Hepatocyte (in vitro differentiated cells): ENCODE measurements around the gene CFHR5. TPM values are rescaled to one million over a fixed set of nuclear protein-coding genes. Genes with fewer than 3 reads are reported as not detected.
"Not testable (repeated sequence)": the region's sequence is repeated elsewhere in the genome, so short reads cannot be mapped to it uniquely, and the experiment has no call there.

Experiments
- DNase-seq: peaks from one replicate; pipeline ENCODE4 v3.0.0-alpha.2; 2016; ENCODE audit warnings: low spot score
- H2AFZ ChIP-seq: fragments of 200-600 bp; sonication (generic); 2 replicates; pipeline ENCODE4 v1.6.0; 2016; ENCODE audit warnings: antibody characterized with exemption, mild to moderate bottlenecking
- H3K27ac ChIP-seq: fragments of 200-600 bp; sonication (generic); 2 replicates; pipeline ENCODE4 v1.5.1; 2016; ENCODE audit warnings: mild to moderate bottlenecking
- H3K27me3 ChIP-seq: fragments of 200-600 bp; sonication (generic); 2 replicates; pipeline ENCODE4 v1.6.1; 2016
- H3K36me3 ChIP-seq: fragments of 200-600 bp; sonication (generic); replicated peaks from 2 replicates; pipeline ENCODE4 v1.5.1; 2016; ENCODE audit warnings: low read depth; ENCODE audit not compliant: insufficient read depth
- H3K4me1 ChIP-seq: fragments of 200-600 bp; sonication (generic); 2 replicates; pipeline ENCODE4 v1.5.1; 2016; ENCODE audit warnings: mild to moderate bottlenecking, moderate library complexity; ENCODE audit not compliant: insufficient read depth
- H3K4me2 ChIP-seq: fragments of 200-600 bp; sonication (generic); 2 replicates; pipeline ENCODE4 v1.6.0; 2016
- H3K4me3 ChIP-seq: fragments of 200-600 bp; sonication (generic); 2 replicates; pipeline ENCODE4 v1.5.1; 2016; ENCODE audit warnings: mild to moderate bottlenecking
- H3K79me2 ChIP-seq: fragments of 200-600 bp; sonication (generic); 2 replicates; pipeline ENCODE4 v1.6.0; 2017; ENCODE audit warnings: mild to moderate bottlenecking
- H3K9me2 ChIP-seq: fragments of 200-600 bp; sonication (generic); replicated peaks from 2 replicates; pipeline ENCODE4 v1.6.0; 2017; ENCODE audit warnings: mild to moderate bottlenecking; ENCODE audit not compliant: insufficient read depth
- H3K9me3 ChIP-seq: fragments of 200-600 bp; sonication (generic); 2 replicates; pipeline ENCODE4 v1.5.1; 2016; ENCODE audit warnings: low read depth, mild to moderate bottlenecking
- H4K20me1 ChIP-seq: fragments of 200-600 bp; sonication (generic); 2 replicates; pipeline ENCODE4 v1.6.0; 2016; ENCODE audit warnings: mild to moderate bottlenecking; ENCODE audit not compliant: insufficient read depth, poor library complexity, severe bottlenecking
- CTCF ChIP-seq: fragments of 200-600 bp; sonication (generic); IDR thresholded peaks from 2 replicates; pipeline ENCODE4 v1.5.1; 2016; ENCODE audit warnings: antibody characterized with exemption, mild to moderate bottlenecking; ENCODE audit not compliant: poor library complexity
- EZH2 ChIP-seq: fragments of 200-600 bp; sonication (generic); IDR thresholded peaks from 2 replicates; pipeline ENCODE4 v1.6.1; 2016; ENCODE audit warnings: antibody characterized with exemption, mild to moderate bottlenecking, borderline replicate concordance
- EZH2phosphoT487 ChIP-seq: fragments of 200-600 bp; sonication (generic); IDR thresholded peaks from one replicate; pipeline ENCODE4 v1.6.1; 2018; ENCODE audit warnings: antibody characterized with exemption, mild to moderate bottlenecking, low read depth, moderate library complexity; ENCODE audit not compliant: unreplicated experiment, severe bottlenecking
- WGBS: methylation state at CpG from one replicate; pipeline ENCODE4 v1.1.6; 2016; ENCODE audit warnings: low lambda C conversion rate; ENCODE audit errors: missing lambda C conversion rate; 5-methylcytosine and 5-hydroxymethylcytosine counted together
- polyA plus RNA-seq: library from polyadenylated mRNA; unstranded; fragments of >200 nt; fragmentation: Nextera tagmentation; extraction: Ambion mirVana; gene quantifications from 2 replicates; pipeline ENCODE4 v1.2.1, GENCODE V29; 2016
- total RNA-seq: library from RNA; depleted of rRNA; stranded (reverse); fragments of >200 nt; gene quantifications from 2 replicates; pipeline ENCODE4 v1.2.3, GENCODE V29; 2014

Gene CFHR5
- total and polyA plus RNA-seq, 2 experiments from 2014 or later = 0.36 to 0.77 TPM

- H3K27me3 ChIP-seq, H3K79me2 ChIP-seq, H3K4me1 ChIP-seq, H3K9me2 ChIP-seq, H3K4me3 ChIP-seq, H3K36me3 ChIP-seq, H3K9me3 ChIP-seq, H4K20me1 ChIP-seq: not testable (repeated sequence)
- DNase-seq = peak; percentile 83
- H3K27ac ChIP-seq = peak overlapping the region; percentile 34
- H2AFZ ChIP-seq = peak overlapping the region; percentile 41
- peak overlapping the region; percentile 57 for H3K4me2 ChIP-seq
- WGBS = 60% methylated on average over 11 of the region's 11 CpGs
These were observed 14.7 kb downstream of the CFHR5 start for GRCh38 chr1:196991919-196992651.

GRCh38 chr1:196993916-196994315 is 16.6 kb downstream of the CFHR5 start:
- DNase-seq = no peak
- H2AFZ ChIP-seq = no peak overlapping the region
- no peaks in the 10 kb centered on the region for H3K79me2 ChIP-seq
- H3K9me3 ChIP-seq = no peaks in the 10 kb centered on the region
- H3K4me3 ChIP-seq = no peak overlapping the region
- H3K9me2 ChIP-seq = no peaks in the 10 kb centered on the region
- H3K27me3 ChIP-seq = no peaks in the 10 kb centered on the region
- no peaks in the 10 kb centered on the region for H3K4me1 ChIP-seq
- no peaks in the 10 kb centered on the region for H4K20me1 ChIP-seq
- WGBS = 94% methylated on average over 2 of the region's 2 CpGs
- TF ChIP-seq EZH2phosphoT487 = no peak
- no peak for TF ChIP-seq CTCF
- TF ChIP-seq EZH2 = no peak
- H3K36me3 ChIP-seq = no peaks in the 10 kb centered on the region
- H3K4me2 ChIP-seq = no peak overlapping the region
- no peak overlapping the region for H3K27ac ChIP-seq

GRCh38 chr1:196997423-196997822 is 20.1 kb downstream of the CFHR5 start:
- Histone ChIP-seq H3K9me3 (no peaks in the 10 kb centered on the region), H4K20me1 (no peaks in the 10 kb centered on the region), H2AFZ (no peak overlapping the region), H3K4me1 (no peaks in the 10 kb centered on the region), H3K9me2 (no peaks in the 10 kb centered on the region), H3K27me3 (no peaks in the 10 kb centered on the region), H3K4me3 (no peak overlapping the region), H3K27ac (no peak overlapping the region), H3K36me3 (no peaks in the 10 kb centered on the region), H3K79me2 (no peaks in the 10 kb centered on the region), H3K4me2 (no peak overlapping the region)
- TF ChIP-seq EZH2phosphoT487 = no peak
- no peak for TF ChIP-seq EZH2
- TF ChIP-seq CTCF = no peak
- 53% methylated on average over 1 of the region's 1 CpG for WGBS
- DNase-seq = peak; percentile 7

- WGBS = 91% methylated on average over 2 of the region's 2 CpGs
- DNase-seq = no peak
- Histone ChIP-seq H3K27me3 (no peaks in the 10 kb centered on the region), H3K36me3 (no peaks in the 10 kb centered on the region), H3K79me2 (no peaks in the 10 kb centered on the region), H3K4me1 (no peaks in the 10 kb centered on the region), H3K4me2 (no peak overlapping the region), H2AFZ (no peak overlapping the region), H4K20me1 (no peaks in the 10 kb centered on the region), H3K4me3 (no peak overlapping the region), H3K9me3 (no peaks in the 10 kb centered on the region), H3K9me2 (no peaks in the 10 kb centered on the region), H3K27ac (no peak overlapping the region)
- no peak for TF ChIP-seq EZH2
- TF ChIP-seq EZH2phosphoT487 = no peak
- TF ChIP-seq CTCF = no peak
These were observed 24.5 kb downstream of the CFHR5 start for GRCh38 chr1:197001828-197002227.
